T-helper 2 cell treated with Interferon-gamma antibody and Interleukin-4, amounts not matched to agents 100 ng/mL and 5 ng/mL, for 36 hours (primary cell): ENCODE data around the gene RAE1. TPM values are rescaled to one million over a fixed set of nuclear protein-coding genes. Genes with fewer than 3 reads are reported as not detected.

Source experiments
- total RNA-seq: library from RNA; stranded (reverse); gene quantifications from 2 replicates; pipeline ENCODE4 v1.2.3, GENCODE V29; 2022

Gene RAE1
- total RNA-seq, 1 donor from 2014 or later = 42.3 TPM

Other genes with a start within 250 kb of the RAE1 start
- gene BMP7, start 84.6 kb upstream of the RAE1 start, total RNA-seq = not detected in 2 replicates
- not detected in 2 replicates for gene SPO11, start 21.5 kb upstream of the RAE1 start, total RNA-seq
- gene RBM38, start 40.1 kb downstream of the RAE1 start, total RNA-seq = 88.5 and 89.9 TPM in 2 replicates
- not detected in 2 replicates for gene CTCFL, start 173.9 kb downstream of the RAE1 start, total RNA-seq
- not detected in 2 replicates for gene PCK1, start 209.9 kb downstream of the RAE1 start, total RNA-seq